CD4-positive, alpha-beta T cell treated with Interleukin-17A for 4 hours (primary cell): ENCODE measurements around the gene MED15.

ENCODE experiments used
- DNase-seq: peaks from one replicate; pipeline ENCODE4 v3.0.0-alpha.2; 2020; ENCODE audit warnings: mixed read lengths

The MED15 gene

DNA sequence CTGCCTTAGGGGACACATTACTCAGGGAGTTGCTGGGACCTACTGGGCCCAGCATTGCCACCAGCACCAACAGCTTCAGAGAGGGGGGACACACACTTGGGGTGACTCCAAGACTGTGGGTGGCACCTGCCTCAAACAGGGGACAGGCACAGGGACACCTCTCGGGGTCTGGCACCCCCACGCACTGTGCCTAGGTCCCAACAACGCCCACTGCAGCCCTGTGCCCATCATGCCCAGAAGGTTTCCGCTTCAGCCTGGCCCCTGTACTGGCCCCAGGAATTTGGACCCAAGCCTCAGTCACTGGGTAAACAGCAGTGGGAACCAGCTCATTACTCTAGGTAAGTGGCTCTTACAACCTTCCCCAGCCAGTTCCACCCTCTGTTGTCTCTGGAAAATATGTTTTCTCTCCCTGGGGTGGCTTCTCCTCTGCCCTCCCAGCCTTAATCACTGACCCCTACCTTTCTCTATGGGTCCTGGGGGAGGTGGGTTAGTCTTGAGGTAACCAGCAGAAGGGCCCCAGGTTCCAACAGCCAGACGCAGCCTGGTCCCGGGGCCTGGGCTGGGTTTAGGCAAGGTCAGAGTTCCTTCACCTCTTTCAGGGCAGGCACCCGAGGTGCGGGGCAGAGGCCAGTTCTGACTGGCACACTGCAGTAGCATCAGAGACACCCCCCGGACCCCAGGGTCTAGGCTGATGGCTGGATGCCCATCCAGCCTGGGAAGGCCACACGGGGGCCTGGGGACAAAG, 123.6 kb downstream of the MED15 start:
- DNase-seq: no peak

DNA sequence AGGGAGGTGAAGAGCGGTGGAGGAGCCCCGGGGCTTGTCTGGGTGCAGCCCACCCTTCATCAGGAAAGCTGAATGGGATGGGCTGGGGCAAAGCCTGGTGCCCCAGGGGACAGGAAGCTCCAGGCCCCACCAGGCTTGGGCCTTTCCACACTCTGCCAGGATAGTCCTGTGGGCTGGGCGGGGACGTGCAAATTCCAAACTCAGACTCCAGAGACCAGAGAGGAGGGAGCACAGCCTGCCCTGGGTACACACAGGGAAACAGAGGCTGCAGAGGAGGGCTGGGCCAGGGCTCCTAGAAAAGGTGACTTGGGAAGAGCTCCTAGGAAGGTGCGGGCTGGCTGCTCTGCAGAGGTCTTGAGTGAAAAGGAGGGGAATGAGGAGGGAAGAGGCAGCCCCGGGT, 124.7 kb downstream of the MED15 start:
- no peak for DNase-seq

DNA sequence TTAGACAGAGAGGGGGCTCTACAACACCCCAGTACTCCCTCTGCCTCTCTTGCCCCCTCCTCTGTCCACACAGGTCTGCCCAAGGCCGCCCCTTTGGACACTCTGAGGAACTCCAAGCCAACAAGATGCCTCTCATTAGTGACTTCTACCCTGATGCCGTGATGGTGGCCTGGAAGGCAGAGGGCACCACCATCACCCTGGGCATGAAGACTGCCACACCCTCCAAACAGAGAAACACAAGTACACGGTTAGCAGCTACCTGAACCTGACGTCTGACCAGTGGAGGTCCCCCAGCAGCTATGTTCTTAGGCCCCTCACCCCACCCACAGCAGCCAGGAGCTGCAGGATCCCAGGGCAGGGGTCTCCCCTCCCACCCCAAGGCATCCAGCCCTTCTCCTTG, 125.1 kb downstream of the MED15 start:
- no peak for DNase-seq

DNA sequence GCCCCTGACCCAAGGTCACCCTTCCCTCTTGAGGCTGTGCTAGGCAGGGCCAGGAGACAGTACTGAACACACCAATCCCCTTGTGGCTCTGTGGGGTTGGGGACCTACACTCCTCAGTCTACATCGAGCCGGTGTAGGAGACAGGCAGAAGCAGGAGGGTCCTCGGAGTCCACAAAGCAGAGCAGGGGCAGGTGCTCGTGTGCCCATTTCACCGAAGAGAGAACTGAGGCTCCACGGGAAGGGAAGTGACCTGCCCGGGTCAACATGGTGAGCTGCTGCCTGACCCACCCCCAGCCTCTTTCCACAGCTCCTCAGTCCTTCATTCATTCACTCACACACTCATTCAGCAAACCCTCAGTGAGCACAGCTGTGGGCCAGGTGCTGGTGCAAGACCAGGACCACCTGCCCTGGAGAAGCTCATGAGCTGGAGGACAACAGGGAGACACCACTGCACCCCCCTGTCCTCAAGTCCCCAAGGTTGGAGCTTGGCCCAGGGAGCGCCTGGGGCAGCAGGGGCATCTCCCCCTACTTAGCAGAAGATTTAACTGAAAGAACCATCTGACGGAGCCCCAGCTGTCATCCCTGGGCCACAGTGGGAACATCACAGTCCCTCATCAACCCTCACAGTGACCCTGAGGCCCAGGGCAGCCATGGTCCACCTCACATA, 127.3 kb downstream of the MED15 start:
- no peak for DNase-seq

DNA sequence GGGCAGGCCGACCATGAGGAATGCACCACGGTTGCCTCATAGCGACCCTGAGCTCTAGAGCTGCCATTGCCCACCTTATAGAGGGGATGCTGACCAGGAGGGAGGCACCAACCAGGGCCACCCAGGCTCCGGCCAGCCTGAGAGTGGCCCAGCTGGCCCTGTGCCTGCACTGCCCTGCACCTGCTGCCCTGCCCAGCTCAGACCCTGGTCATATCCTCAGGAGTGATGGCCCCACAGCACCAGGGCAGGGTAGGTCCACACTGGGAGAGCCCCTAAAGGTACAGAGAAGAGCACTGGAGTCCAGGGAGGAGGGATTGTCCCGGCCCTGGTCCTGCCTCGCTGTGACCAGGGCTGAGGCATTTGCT, 127.8 kb downstream of the MED15 start:
- no peak for DNase-seq

DNA sequence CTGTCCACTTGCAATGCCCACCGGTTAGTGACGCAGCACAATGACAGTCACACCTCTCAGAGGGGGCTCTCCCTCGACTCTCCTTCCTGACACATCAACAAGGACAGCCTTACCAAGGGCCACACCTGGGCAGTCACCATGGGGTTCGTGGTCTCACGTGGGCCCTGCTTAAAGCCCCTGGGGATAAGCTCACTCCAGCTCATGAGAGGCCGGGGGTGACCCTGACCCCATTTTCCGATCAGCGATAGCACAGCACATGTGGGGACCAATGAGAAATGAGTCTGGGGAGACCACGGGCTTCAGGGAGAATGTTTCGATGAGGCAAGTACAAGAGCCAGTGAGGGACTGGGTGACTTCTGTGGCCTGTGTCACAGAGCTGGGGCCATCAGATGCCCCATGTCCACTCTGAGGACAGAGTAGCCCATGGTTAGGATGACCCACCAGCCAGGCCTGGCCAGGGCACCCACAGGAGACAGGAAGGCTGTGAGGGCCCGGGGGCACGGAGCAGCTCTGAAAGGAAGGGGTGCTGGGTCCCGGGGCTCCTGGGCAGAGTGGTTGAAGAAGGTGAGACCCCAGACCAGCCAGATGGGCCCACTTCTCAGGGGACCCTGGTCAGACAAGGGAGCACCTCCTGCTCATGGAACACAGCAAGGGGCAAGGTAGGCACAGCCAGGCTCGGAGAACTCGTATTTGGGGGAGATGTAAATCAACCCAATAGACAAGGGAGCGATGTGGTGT, 128.8 kb downstream of the MED15 start:
- DNase-seq: no peak

DNA sequence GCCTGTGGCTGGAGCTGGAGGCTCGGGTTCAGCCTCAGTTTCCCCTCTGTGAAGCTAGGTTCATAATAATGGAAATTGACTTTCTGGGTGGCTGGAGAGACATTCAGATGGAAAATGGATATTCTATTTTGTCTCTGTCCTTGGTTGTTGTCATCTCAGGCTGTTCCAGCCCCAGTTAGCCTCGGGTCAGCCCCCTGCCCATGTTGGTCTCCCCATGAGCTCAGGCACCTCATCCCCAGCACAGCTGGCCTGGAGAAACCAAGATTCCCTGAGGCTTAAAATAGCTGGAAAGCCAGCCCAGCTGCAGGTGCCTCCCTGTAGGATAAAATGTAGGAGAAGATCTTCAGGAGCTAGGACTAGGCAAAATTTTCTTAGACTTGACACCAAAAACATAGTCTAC, 129.5 kb downstream of the MED15 start:
- DNase-seq: no peak
